ENCODE data around the gene HCN1.

Gene HCN1

DNA sequence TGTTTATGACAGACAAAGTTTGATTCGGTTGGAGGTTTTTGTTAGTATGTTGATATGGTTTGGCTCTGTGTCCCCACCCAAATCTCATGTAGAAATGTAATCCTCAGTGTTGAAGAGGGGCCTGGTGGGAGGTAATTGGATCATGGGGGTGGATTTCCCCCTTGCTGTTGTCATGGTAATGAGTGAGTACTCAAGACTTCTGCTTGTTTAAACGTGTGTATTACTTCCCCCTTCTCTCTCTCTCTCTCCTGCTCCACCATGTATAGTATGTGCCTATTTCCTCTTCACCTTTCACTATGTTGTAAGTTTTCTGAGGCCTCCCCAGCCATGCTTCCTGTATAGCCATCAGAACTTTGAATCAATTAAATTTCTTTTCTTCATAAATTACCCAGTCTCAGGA is 415.1 kb downstream of the HCN1 start:
- DNase-seq (ENCODE audit: low spot score) = no peak

GRCh38 chr5:45279109-45279508 is 417.1 kb downstream of the HCN1 start:
- no peak for DNase-seq (ENCODE audit: low spot score)

DNA sequence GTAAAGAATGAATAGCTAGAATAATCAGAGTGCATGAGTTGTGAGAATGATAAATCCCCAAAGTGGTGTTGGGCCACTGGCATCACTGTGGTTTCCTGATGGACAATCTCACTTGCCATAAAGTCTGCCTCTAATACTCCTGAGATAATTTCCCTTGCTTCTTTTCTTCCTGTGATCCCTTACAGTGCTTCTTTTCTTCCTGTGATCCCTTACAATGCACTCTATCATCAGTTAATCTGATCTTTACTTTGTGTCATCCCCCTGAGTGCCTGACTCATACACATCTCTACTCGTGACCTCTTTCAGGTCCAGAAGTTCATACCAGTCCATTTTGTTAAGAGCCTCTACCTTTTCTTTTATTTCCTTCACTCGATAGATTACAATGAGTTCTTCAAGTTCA is 418.3 kb downstream of the HCN1 start:
- no peak for DNase-seq (ENCODE audit: low spot score)

GRCh38 chr5:45274241-45274640 is 421.9 kb downstream of the HCN1 start:
- no peak for DNase-seq (ENCODE audit: low spot score)

GRCh38 chr5:45271626-45272025 is 424.6 kb downstream of the HCN1 start:
- DNase-seq (ENCODE audit: low spot score) = no peak

- DNase-seq (ENCODE audit: low spot score) = no peak
Observed at GRCh38 chr5:45264447-45264846, 431.7 kb downstream of the HCN1 start.

GRCh38 chr5:45262061-45262590 is 434.1 kb downstream of the HCN1 start:
- peak; percentile 11 for DNase-seq (ENCODE audit: low spot score)

DNA sequence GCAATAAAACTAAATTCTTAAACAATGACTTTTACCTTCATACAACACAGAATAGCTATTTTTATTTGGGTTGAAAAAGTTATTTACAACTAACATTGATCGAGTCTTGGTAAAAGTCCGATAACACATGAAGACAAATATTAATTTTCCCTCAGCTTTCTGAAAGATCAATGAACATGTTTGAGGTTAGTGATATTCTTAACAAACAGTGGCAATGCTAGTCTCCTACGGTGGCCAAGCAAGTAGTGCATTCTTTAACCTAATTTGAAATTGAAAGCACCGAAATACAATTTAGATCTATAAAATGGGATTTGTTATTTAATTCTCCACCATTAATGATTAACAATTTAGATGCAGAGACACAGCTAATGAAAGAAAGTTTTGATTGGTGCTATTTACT is 435.1 kb downstream of the HCN1 start:
- DNase-seq (ENCODE audit: low spot score) = no peak

DNA sequence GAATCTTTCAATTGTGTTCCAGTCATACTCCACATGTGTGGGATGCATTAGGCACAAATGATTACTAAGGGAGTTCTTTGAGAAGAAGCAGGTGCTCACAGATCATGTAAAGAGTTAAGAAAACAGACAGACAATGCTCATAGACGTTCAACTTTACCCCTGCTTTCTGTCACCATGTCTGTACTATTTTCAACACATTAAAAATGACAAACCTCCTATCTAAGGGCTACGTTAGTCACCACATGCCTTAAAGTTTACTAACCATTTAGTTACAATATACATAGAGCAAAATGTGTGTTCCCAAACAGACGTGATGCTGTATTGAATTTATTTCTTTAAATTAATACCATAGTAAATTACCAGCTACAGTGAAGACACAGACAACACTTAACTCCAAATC is 435.9 kb downstream of the HCN1 start:
- no peak for DNase-seq (ENCODE audit: low spot score)

- DNase-seq (ENCODE audit: low spot score) = no peak
Observed at GRCh38 chr5:45252978-45253377, 443.2 kb downstream of the HCN1 start.

GRCh38 chr5:45252541-45252940 is 443.6 kb downstream of the HCN1 start:
- no peak for DNase-seq (ENCODE audit: low spot score)

GRCh38 chr5:45225571-45226031 is 470.6 kb downstream of the HCN1 start:
- DNase-seq (ENCODE audit: low spot score) = no peak

DNA sequence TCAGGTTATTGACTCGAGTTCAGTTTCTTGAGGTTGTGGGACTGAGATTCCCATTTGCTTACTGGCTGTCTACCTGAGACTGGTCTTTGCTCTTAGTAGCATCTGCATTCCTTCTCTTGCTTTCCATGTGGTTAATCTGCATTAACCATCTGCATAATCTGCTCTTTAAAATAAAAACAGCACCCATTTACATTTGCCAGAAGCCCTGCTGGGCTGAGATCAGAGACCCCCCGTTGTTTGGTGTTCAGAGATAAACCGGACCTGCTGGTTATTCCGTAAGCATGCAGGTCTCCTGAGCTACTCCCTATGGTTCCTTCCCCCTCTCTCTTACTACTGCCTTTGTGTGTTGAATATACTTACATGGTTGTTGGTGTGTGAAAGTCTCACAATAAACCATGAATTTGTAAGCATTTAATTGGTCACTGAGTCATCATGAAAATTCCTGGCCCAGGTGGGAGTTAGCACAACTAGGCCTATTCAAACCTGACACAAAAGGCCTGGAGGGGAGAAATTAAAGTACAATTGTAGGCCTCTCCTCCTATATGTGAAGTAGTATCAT is 490.7 kb downstream of the HCN1 start:
- DNase-seq (ENCODE audit: low spot score) = no peak

Data from HuH-7 (cell line).